GM13977 (cell line): ENCODE data around the gene SLC2A5.
A peak's percentile ranks its signal among the peaks of the same experiment; 100 is the strongest.

Experiments
- DNase-seq: peaks from one replicate; pipeline ENCODE4 v3.0.0; 2012; ENCODE audit warnings: low spot score
- in situ Hi-C: fragments of 300-500 bp; cut with MboI; formaldehyde crosslinking; loops from one replicate; pipeline ENCODE4 v1.12.0; 2022; ENCODE audit warnings: low sequenced_read_pairs, low pct_unique_long_range_greater_than_20kb, mixed read lengths, inconsistent platforms; ENCODE audit not compliant: unreplicated experiment
- TF ChIP-seq, protein P1 (sequence below): IDR thresholded peaks from 2 replicates; pipeline ENCODE4 v1.5.1; 2012; ENCODE audit warnings: mild to moderate bottlenecking, control low read depth; ENCODE audit not compliant: insufficient read depth; ENCODE audit errors: extremely low read depth, missing control alignments

SLC2A5 gene

DNA sequence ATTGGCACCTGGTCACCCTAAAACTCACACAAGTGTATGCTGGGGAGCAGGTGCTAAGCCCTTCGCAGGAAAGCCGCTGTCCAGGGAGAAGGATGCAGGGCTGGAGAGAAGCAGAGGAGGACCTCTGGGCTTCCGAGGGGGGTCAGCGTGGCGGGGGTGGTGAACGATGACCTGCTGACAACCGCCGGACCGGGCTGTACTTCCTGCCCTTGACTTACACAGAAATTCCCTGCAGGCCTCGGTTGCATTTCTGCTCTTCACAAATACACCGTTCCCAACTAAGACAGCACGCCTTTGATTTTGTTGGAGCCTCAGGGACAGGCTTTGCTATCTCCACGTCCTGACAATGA lies 80.8 kb downstream of the SLC2A5 start:
- no peak for DNase-seq
- TF ChIP-seq, protein P1, sequence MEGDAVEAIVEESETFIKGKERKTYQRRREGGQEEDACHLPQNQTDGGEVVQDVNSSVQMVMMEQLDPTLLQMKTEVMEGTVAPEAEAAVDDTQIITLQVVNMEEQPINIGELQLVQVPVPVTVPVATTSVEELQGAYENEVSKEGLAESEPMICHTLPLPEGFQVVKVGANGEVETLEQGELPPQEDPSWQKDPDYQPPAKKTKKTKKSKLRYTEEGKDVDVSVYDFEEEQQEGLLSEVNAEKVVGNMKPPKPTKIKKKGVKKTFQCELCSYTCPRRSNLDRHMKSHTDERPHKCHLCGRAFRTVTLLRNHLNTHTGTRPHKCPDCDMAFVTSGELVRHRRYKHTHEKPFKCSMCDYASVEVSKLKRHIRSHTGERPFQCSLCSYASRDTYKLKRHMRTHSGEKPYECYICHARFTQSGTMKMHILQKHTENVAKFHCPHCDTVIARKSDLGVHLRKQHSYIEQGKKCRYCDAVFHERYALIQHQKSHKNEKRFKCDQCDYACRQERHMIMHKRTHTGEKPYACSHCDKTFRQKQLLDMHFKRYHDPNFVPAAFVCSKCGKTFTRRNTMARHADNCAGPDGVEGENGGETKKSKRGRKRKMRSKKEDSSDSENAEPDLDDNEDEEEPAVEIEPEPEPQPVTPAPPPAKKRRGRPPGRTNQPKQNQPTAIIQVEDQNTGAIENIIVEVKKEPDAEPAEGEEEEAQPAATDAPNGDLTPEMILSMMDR, result no peak
- in situ Hi-C loops, result no loop called here

DNA sequence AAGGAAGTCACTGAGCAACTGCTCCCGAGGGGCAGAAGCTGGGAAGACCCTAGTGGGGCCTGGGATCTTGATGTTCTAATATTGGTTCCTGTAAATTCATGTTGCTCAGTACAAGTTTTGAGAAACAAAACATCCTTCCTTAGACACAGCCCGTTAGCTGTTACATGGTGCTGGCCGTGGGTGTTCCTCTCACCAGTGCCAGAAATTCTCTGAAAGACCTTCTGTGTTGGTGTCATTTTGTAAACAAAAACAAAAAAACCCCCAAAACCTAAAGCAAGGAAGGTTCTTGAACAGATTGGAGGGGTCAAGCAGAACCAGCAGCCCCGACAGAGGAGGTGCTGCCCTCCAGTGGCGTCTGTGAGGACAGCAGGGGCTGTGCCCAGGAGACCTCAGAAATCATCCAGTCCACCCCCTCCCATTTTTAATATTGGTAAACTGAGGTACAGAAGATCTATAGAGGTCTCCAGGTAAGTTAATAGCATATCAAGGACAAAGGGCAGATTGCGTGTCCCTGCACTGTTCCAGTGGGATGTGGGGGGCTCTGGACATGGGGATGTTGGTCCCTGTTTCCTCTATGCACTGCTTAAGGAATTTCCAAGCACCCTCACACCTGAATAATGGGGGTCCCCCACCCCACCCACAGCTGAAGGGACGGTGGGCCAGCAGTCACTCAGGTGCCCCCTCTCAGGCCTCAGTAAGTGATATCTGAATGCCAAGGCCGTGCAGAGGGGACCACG lies 81.4 kb downstream of the SLC2A5 start:
- DNase-seq, result peak; percentile 76
- TF ChIP-seq, protein P1, result peak; percentile 94
- in situ Hi-C loops, result no loop called here

DNA sequence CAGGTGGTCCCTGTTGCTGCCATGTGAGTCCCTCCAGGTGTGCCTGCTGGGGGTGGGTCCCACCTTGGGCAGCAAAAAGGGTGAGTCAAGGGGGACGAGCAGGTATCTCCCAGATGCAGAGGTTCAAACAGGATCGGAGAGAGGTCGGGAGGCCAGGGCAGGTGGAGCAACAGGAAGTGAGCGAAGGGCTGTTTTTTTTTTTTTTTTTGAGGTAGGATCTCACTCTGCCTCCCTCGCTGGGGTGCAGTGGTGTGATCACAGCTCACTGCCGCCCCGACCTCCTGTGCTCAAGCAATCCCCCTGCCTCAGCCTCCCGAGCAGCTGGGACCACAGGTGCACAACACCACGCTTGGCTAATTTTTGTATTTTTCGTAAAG lies 82.6 kb downstream of the SLC2A5 start:
- in situ Hi-C loops, result no loop called here
- TF ChIP-seq, protein P1, result no peak
- DNase-seq, result no peak

DNA sequence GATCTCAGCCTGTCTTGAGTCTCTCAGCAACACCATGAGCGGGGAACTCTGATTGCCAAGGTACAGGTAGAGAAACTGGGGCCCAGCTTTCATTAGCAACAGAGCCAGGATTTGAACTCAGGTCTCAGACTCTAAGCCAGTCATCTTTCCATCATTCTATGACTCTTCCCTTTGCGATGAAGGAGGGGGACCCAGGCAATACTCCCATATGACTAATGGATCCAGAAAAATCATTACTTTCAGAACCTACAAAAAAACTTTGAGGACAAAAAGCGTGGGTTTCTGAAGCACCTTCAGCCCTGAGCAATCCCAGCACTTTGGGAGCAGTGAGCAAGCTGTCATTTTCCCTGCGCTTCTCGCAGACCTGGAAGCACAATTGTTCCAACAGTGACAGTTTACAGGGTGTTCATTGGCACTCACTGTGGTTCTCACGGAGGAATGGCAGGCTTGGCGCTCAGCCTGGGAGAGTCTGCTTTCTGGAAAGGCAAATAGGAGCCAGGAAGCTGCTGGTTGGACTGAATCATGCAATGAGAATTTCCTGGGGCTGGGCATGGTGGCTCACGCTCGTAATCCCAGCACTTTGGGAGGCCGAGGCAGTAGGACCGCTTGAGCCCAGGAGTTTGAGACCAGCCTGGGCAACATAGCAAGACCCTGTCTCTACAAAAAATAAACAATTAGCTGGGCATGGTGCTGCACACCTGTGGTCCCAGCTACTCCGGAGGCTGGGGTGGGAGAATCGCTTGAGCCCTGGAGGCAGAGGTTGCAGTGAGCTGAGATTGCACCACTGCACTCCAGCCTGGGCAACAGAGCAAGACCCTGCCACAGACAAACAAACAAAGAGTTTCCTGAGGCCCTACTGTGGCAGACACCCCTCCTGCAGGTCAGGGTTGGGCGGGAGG lies 83.3 kb downstream of the SLC2A5 start:
- in situ Hi-C loops, result no loop called here
- no peak for DNase-seq
- TF ChIP-seq, protein P1, result no peak
